Endodermal cell (in vitro differentiated cells): ENCODE measurements around the gene ZC3H8. TPM values are rescaled to one million over a fixed set of nuclear protein-coding genes. Genes with fewer than 3 reads are reported as not detected.

Experiments
- DNase-seq: peaks from one replicate; pipeline ENCODE4 v3.0.0-alpha.2; 2017
- H3K27ac ChIP-seq: 2 replicates; pipeline ENCODE4 v1.5.1; 2013; ENCODE audit warnings: mild to moderate bottlenecking, low read depth, low read length, moderate library complexity
- H3K27me3 ChIP-seq: 2 replicates; pipeline ENCODE4 v1.6.1; 2013; ENCODE audit warnings: mild to moderate bottlenecking, low read length, moderate library complexity; ENCODE audit not compliant: insufficient read depth, control insufficient read depth, poor library complexity, severe bottlenecking
- H3K36me3 ChIP-seq: 2 replicates; pipeline ENCODE4 v1.7.0; 2013; ENCODE audit warnings: mild to moderate bottlenecking, low read length, moderate library complexity; ENCODE audit not compliant: control insufficient read depth, insufficient read depth
- H3K4me1 ChIP-seq: one replicate; pipeline ENCODE4 v1.7.0; 2013; ENCODE audit warnings: low read length; ENCODE audit not compliant: control insufficient read depth, insufficient read depth
- H3K4me3 ChIP-seq: 2 replicates; pipeline ENCODE4 v1.5.1; 2013; ENCODE audit warnings: mild to moderate bottlenecking, low read length, moderate library complexity
- H3K9ac ChIP-seq: 2 replicates; pipeline ENCODE4 v1.6.1; 2013; ENCODE audit warnings: mild to moderate bottlenecking, low read length, moderate library complexity; ENCODE audit not compliant: poor library complexity, severe bottlenecking; ENCODE audit errors: extremely low read depth
- H3K9me3 ChIP-seq: 2 replicates; pipeline ENCODE4 v1.6.1; 2013; ENCODE audit warnings: mild to moderate bottlenecking, low read length, moderate library complexity; ENCODE audit not compliant: control insufficient read depth
- H3K27ac Mint-ChIP-seq: 2 replicates; pipeline ENCODE4 v1.8.0; 2020; ENCODE audit warnings: mixed read lengths
- H3K27me3 Mint-ChIP-seq: 2 replicates; pipeline ENCODE4 v1.8.0; 2021; ENCODE audit warnings: mild to moderate bottlenecking, mixed read lengths; ENCODE audit not compliant: insufficient read depth
- H3K36me3 Mint-ChIP-seq: 2 replicates; pipeline ENCODE4 v1.8.0; 2020; ENCODE audit warnings: low read depth, mixed read lengths
- H3K4me1 Mint-ChIP-seq: 2 replicates; pipeline ENCODE4 v1.8.0; 2020; ENCODE audit warnings: mixed read lengths
- H3K4me3 Mint-ChIP-seq: 2 replicates; pipeline ENCODE4 v1.8.0; 2020; ENCODE audit warnings: mild to moderate bottlenecking, moderate library complexity, mixed read lengths
- H3K9me3 Mint-ChIP-seq: 2 replicates; pipeline ENCODE4 v1.8.0; 2020; ENCODE audit warnings: mild to moderate bottlenecking, mixed read lengths
- CTCF ChIP-seq: fragments of 200-600 bp; sonication (generic); conservative IDR thresholded peaks from 2 replicates; pipeline ENCODE4 v1.5.0; 2021; ENCODE audit warnings: antibody characterized with exemption, mild to moderate bottlenecking
- whole genome bisulfite sequencing, 2 experiments: methylation state at CpG; one replicate each; pipeline versions ENCODE4 v1.1.5 to v1.1.7; 2013; ENCODE audit warnings: missing lambda C conversion rate in 2 of 2, mixed read lengths in 1 of 2; ENCODE audit not compliant: insufficient coverage in 1 of 2, insufficient read length in 1 of 2; 5-methylcytosine and 5-hydroxymethylcytosine counted together
- total RNA-seq, 2 donors: library from RNA; stranded (reverse); fragmentation: NEBNext Ultra II Directional in 1 of 2; extraction: Animal tissue kit (Norgen Biotek cat#: 25700) in 1 of 2; gene quantifications; 2 replicates in 1 of 2; 3 replicates in 1 of 2; pipeline ENCODE4 v1.2.1, GENCODE V29; 2021

Gene ZC3H8
- total RNA-seq, 2 donors from 2014 or later: 8.3 to 10.6 TPM

- Mint-ChIP-seq H3K27me3 (no peaks in the 10 kb centered on the region), H3K27ac (peak overlapping the region; percentile 67), H3K4me1 (peaks cover 11% of the 10 kb centered on the region), H3K4me3 (no peak overlapping the region), H3K9me3 (peaks cover 16% of the 10 kb centered on the region), H3K36me3 (no peaks in the 10 kb centered on the region)
- 35 to 40% methylated on average over 13 to 15 of the region's 15 CpGs for WGBS, 2 experiments
- no peak overlapping the region for H3K4me3 ChIP-seq
- TF ChIP-seq CTCF: peak; percentile 98
- no peaks in the 10 kb centered on the region for H3K36me3 ChIP-seq
- no peaks in the 10 kb centered on the region for H3K27me3 ChIP-seq
- DNase-seq: peak; percentile 92
- H3K4me1 ChIP-seq: no peaks in the 10 kb centered on the region
- H3K9me3 ChIP-seq: peaks cover 15% of the 10 kb centered on the region
- no peak overlapping the region for H3K9ac ChIP-seq
- no peak overlapping the region for H3K27ac ChIP-seq
Observed at GRCh38 chr2:112259509-112260294, 4.9 kb upstream of the ZC3H8 start.

GRCh38 chr2:112257575-112257974 is 2.7 kb upstream of the ZC3H8 start:
- no peak for DNase-seq
- Mint-ChIP-seq H3K27me3 (no peaks in the 10 kb centered on the region), H3K4me1 (peaks cover 17% of the 10 kb centered on the region), H3K27ac (no peak overlapping the region), H3K4me3 (no peak overlapping the region), H3K9me3 (peaks cover 6% of the 10 kb centered on the region), H3K36me3 (no peaks in the 10 kb centered on the region)
- H3K36me3 ChIP-seq: no peaks in the 10 kb centered on the region
- no peaks in the 10 kb centered on the region for H3K27me3 ChIP-seq
- peaks cover under 1% of the 10 kb centered on the region for H3K4me1 ChIP-seq
- no peak for TF ChIP-seq CTCF
- WGBS, 2 experiments: 81 to 84% methylated on average over 4 of the region's 4 CpGs
- H3K9me3 ChIP-seq: peaks cover 6% of the 10 kb centered on the region
- no peak overlapping the region for H3K27ac ChIP-seq
- no peak overlapping the region for H3K9ac ChIP-seq
- H3K4me3 ChIP-seq: no peak overlapping the region

GRCh38 chr2:112256654-112257053 is 1.8 kb upstream of the ZC3H8 start:
- no peak overlapping the region for H3K27ac Mint-ChIP-seq

More at GRCh38 chr2:112256654-112257053, 1.8 kb upstream of the ZC3H8 start:
- Mint-ChIP-seq H3K4me1 (peaks cover 17% of the 10 kb centered on the region), H3K4me3 (no peak overlapping the region), H3K27me3 (no peaks in the 10 kb centered on the region), H3K9me3 (no peaks in the 10 kb centered on the region), H3K36me3 (no peaks in the 10 kb centered on the region)
- Histone ChIP-seq H3K4me1 (peaks cover 3% of the 10 kb centered on the region), H3K27me3 (no peaks in the 10 kb centered on the region), H3K36me3 (no peaks in the 10 kb centered on the region), H3K9me3 (no peaks in the 10 kb centered on the region), H3K9ac (no peak overlapping the region), H3K27ac (no peak overlapping the region), H3K4me3 (no peak overlapping the region)
- no peak for DNase-seq
- WGBS, 2 experiments: 80 to 83% methylated on average over 1 to 2 of the region's 2 CpGs
- TF ChIP-seq CTCF: no peak
